ENCODE results near the gene PKNOX2. TPM values are rescaled to one million over a fixed set of nuclear protein-coding genes. Genes with fewer than 3 reads are reported as not detected.
A peak's percentile ranks its signal among the peaks of the same experiment; 100 is the strongest.

PKNOX2 gene
- total and polyA plus RNA-seq, 2 of the 8 experiments (the other 6 are each of a cell fraction or from before 2014, with no cell fraction given), result 2.0 TPM

DNA sequence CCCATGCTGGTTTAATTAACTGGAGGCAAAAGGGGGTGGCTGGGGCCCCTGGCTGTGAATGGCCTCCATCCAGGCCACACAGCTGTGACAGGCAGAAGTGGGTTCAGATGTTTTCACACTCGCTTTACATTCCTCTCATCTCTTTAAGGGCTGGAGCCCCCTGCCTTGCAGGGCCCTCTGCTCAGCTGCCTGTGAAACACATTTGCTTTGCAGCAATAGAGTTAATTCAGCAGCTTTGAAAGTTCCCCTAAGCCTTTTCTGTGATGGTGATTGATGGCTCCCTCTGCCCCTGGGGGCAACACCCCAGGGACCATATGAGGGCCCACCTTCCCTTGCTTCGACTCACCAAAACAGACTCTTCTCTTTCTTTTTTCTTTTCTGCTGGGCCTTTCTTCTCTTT is 192.2 kb downstream of the PKNOX2 start:
- CTCF ChIA-PET (ENCODE audit: partially characterized antibody), result interaction anchor here (0.6 to 25.6 kb wide), 27 partner anchors 12 to 520 kb away, joined by 3 to 486 read pairs (median 6); no protein-coding TSS in a partner anchor
- Histone ChIP-seq H2BK5ac (ENCODE audit: low read depth, low read length) (no peak overlapping the region), H3K56ac (replicated peaks; ENCODE audit: insufficient read length, low read depth, low read length) (no peak overlapping the region), H2BK15ac (ENCODE audit: low read length) (no peak overlapping the region), H4K5ac (ENCODE audit: insufficient read length, low read depth, low read length) (no peak overlapping the region), H3K4me3 (ENCODE audit: extremely low read depth in 1 of 4, insufficient read depth in 2 of 4, low read depth in 3 of 4, low read length in 4 of 4) (no peak overlapping the region), H3K79me1 (ENCODE audit: low read depth, low read length) (no peaks in the 10 kb centered on the region), H3K4ac (replicated peaks; ENCODE audit: insufficient read length, low read depth, low read length) (no peak overlapping the region), H3K14ac (ENCODE audit: insufficient read length) (no peak overlapping the region), H3K79me2 (ENCODE audit: control insufficient read depth in 1 of 2, insufficient read depth in 2 of 2, low read length in 2 of 2) (no peaks in the 10 kb centered on the region), H3K27me3 (replicated peaks in 1 of 4; ENCODE audit: control insufficient read depth in 3 of 4, extremely low read depth in 1 of 4, insufficient read depth in 3 of 4, low read length in 3 of 4) (no peaks in the 10 kb centered on the region), H2BK12ac (ENCODE audit: low read depth, low read length) (no peak overlapping the region), H2AFZ (ENCODE audit: low read length) (no peak overlapping the region), H3K18ac (ENCODE audit: extremely low read depth, low read length) (no peak overlapping the region), H3K4me1 (replicated peaks in 1 of 4; ENCODE audit: control insufficient read depth in 3 of 4, insufficient read depth in 4 of 4, low read length in 3 of 4) (peaks cover 0 to 2% (median 0%) of the 10 kb centered on the region in 4 experiments; a peak in 3 of 7 replicates), H4K91ac (replicated peaks; ENCODE audit: insufficient read length, low read length) (no peak overlapping the region), H3K27ac (ENCODE audit: low read depth, low read length) (no peak overlapping the region), H3K23me2 (ENCODE audit: low read depth, low read length) (no peaks in the 10 kb centered on the region), H2BK120ac (replicated peaks; ENCODE audit: low read depth, low read length) (no peak overlapping the region), H3K9me3 (ENCODE audit: insufficient read depth in 2 of 2, low read depth in 1 of 2, low read length in 1 of 2) (no peaks in the 10 kb centered on the region), H4K20me1 (replicated peaks in 1 of 2; ENCODE audit: control insufficient read depth in 1 of 2, insufficient read depth in 2 of 2, low read length in 2 of 2) (no peaks in the 10 kb centered on the region), H4K8ac (ENCODE audit: extremely low read depth, insufficient read depth, low read length) (no peak overlapping the region), H3K36me3 (ENCODE audit: control insufficient read depth in 2 of 4, insufficient read depth in 4 of 4, low read length in 3 of 4) (no peaks in the 10 kb centered on the region), H2BK20ac (ENCODE audit: low read length) (no peak overlapping the region), H3K4me2 (ENCODE audit: insufficient read depth in 1 of 2, low read depth in 2 of 2, low read length in 2 of 2) (no peak overlapping the region), H2AK5ac (ENCODE audit: low read depth, low read length) (no peak overlapping the region), H3K9ac (replicated peaks in 1 of 4; ENCODE audit: extremely low read depth in 1 of 4, low read depth in 3 of 4, low read length in 3 of 4) (no peak overlapping the region), H3K23ac (ENCODE audit: insufficient read length) (no peak overlapping the region)
- 85% methylated on average over 2 of the region's 2 CpGs; no CpG with 5 or more reads in 1 of the 2 experiments for WGBS, 2 experiments (ENCODE audit: extremely low coverage in 1 of 2, insufficient coverage in 1 of 2, insufficient read length in 1 of 2, insufficient replicate concordance in 2 of 2, low coverage in 1 of 2, low lambda C conversion rate in 2 of 2, missing lambda C conversion rate in 1 of 2)
- FAIRE-seq (no peak), DNase-seq (ENCODE audit: low read depth in 1 of 2, low spot score in 2 of 2) (no peak)
- POLR2A ChIA-PET (ENCODE audit: partially characterized antibody), result no interaction called here
- TF ChIP-seq SP1 (IDR thresholded peaks at IDR 0.05; ENCODE audit: low read depth, low read length), result no peak
- TF ChIP-seq NANOG (IDR thresholded peaks at IDR 0.05; ENCODE audit: insufficient read depth, low read depth, low read length, poor library complexity, severe bottlenecking), result peak; percentile 8

Measured in H1 (cell line).